Measurements from ENCODE around the gene PLXNA2. TPM values are rescaled to one million over a fixed set of nuclear protein-coding genes. Genes with fewer than 3 reads are reported as not detected.

PLXNA2 gene
- total RNA-seq, 2 experiments from 2014 or later = 0.13 to 0.23 TPM

GRCh38 chr1:208026880-208027438, 217.2 kb downstream of the PLXNA2 start:
- Mint-ChIP-seq H3K4me3 (no peak overlapping the region), H3K27me3 (no peaks in the 10 kb centered on the region), H3K27ac (no peak overlapping the region), H3K4me1 (ENCODE audit: low read depth) (no peaks in the 10 kb centered on the region), H3K36me3 (ENCODE audit: low read depth) (no peaks in the 10 kb centered on the region), H3K9me3 (no peaks in the 10 kb centered on the region)
- intact Hi-C loops (cut with micrococcal nuclease) = no loop called here
- DNase-seq (no peak), ATAC-seq (no peak)
- ChIA-PET CTCF (interaction anchor here (0.9 to 2.0 kb wide), 2 partner anchors 68 to 105 kb away, joined by 3 to 9 read pairs; no protein-coding TSS in a partner anchor), POLR2A (no interaction called here)
- TF ChIP-seq, protein P1, sequence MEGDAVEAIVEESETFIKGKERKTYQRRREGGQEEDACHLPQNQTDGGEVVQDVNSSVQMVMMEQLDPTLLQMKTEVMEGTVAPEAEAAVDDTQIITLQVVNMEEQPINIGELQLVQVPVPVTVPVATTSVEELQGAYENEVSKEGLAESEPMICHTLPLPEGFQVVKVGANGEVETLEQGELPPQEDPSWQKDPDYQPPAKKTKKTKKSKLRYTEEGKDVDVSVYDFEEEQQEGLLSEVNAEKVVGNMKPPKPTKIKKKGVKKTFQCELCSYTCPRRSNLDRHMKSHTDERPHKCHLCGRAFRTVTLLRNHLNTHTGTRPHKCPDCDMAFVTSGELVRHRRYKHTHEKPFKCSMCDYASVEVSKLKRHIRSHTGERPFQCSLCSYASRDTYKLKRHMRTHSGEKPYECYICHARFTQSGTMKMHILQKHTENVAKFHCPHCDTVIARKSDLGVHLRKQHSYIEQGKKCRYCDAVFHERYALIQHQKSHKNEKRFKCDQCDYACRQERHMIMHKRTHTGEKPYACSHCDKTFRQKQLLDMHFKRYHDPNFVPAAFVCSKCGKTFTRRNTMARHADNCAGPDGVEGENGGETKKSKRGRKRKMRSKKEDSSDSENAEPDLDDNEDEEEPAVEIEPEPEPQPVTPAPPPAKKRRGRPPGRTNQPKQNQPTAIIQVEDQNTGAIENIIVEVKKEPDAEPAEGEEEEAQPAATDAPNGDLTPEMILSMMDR (IDR thresholded peaks at IDR 0.05) = no peak

- ATAC-seq = no peak
- H3K9me3 Mint-ChIP-seq = no peaks in the 10 kb centered on the region
- intact Hi-C loops (cut with micrococcal nuclease) = no loop called here
- POLR2A ChIA-PET = interaction anchor here (1.1 to 1.3 kb wide), 2 partner anchors 216 to 220 kb away, joined by 3 read pairs; no protein-coding TSS in a partner anchor
- no peak for DNase-seq
- no peaks in the 10 kb centered on the region for H3K4me1 Mint-ChIP-seq (ENCODE audit: low read depth)
- TF ChIP-seq, protein P1 (IDR thresholded peaks at IDR 0.05) = no peak
- CTCF ChIA-PET = interaction anchor here (0.8 to 7.3 kb wide), 7 partner anchors 12 to 221 kb away, joined by 3 to 129 read pairs (median 9); partner anchors contain the start of gene PLXNA2
- no peak overlapping the region for H3K4me3 Mint-ChIP-seq
- no peaks in the 10 kb centered on the region for H3K36me3 Mint-ChIP-seq (ENCODE audit: low read depth)
- H3K27ac Mint-ChIP-seq = no peak overlapping the region
- no peaks in the 10 kb centered on the region for H3K27me3 Mint-ChIP-seq
Observed at GRCh38 chr1:208025031-208025430, 219.2 kb downstream of the PLXNA2 start.

GRCh38 chr1:208024406-208024805, 219.8 kb downstream of the PLXNA2 start:
- ChIA-PET POLR2A (interaction anchor here (1.1 to 1.3 kb wide), 2 partner anchors 216 to 221 kb away, joined by 3 read pairs; no protein-coding TSS in a partner anchor), CTCF (interaction anchor here (1.2 to 7.3 kb wide), 8 partner anchors 13 to 221 kb away, joined by 6 to 129 read pairs (median 23); partner anchors contain the start of gene PLXNA2)
- H3K4me3 Mint-ChIP-seq = no peak overlapping the region
- no peaks in the 10 kb centered on the region for H3K9me3 Mint-ChIP-seq
- no peak for ATAC-seq
- H3K36me3 Mint-ChIP-seq (ENCODE audit: low read depth) = no peaks in the 10 kb centered on the region
- H3K27ac Mint-ChIP-seq = no peak overlapping the region
- H3K4me1 Mint-ChIP-seq (ENCODE audit: low read depth) = no peaks in the 10 kb centered on the region
- no peak for DNase-seq
- no peaks in the 10 kb centered on the region for H3K27me3 Mint-ChIP-seq
- TF ChIP-seq, protein P1 (IDR thresholded peaks at IDR 0.05) = no peak
- intact Hi-C loops (cut with micrococcal nuclease) = loop anchor here (5.0 kb wide), 1 partner anchor 223 kb away; no protein-coding TSS in a partner anchor

GRCh38 chr1:208019257-208019656, 224.9 kb downstream of the PLXNA2 start:
- TF ChIP-seq, protein P1 (IDR thresholded peaks at IDR 0.05) = no peak
- ATAC-seq (no peak), DNase-seq (no peak)
- H3K4me3 Mint-ChIP-seq = no peak overlapping the region
- intact Hi-C loops (cut with micrococcal nuclease) = no loop called here
- H3K36me3 Mint-ChIP-seq (ENCODE audit: low read depth) = no peaks in the 10 kb centered on the region
- ChIA-PET POLR2A (no interaction called here), CTCF (interaction anchor here (0.6 to 7.3 kb wide), 4 partner anchors 18 to 226 kb away, joined by 4 to 129 read pairs (median 8); partner anchors contain the start of gene PLXNA2)
- no peaks in the 10 kb centered on the region for H3K27me3 Mint-ChIP-seq
- no peaks in the 10 kb centered on the region for H3K4me1 Mint-ChIP-seq (ENCODE audit: low read depth)
- H3K9me3 Mint-ChIP-seq = no peaks in the 10 kb centered on the region
- H3K27ac Mint-ChIP-seq = no peak overlapping the region

- intact Hi-C loops (cut with micrococcal nuclease) = no loop called here
- Mint-ChIP-seq H3K9me3 (no peaks in the 10 kb centered on the region), H3K27me3 (no peaks in the 10 kb centered on the region), H3K4me3 (no peak overlapping the region), H3K36me3 (ENCODE audit: low read depth) (no peaks in the 10 kb centered on the region), H3K4me1 (ENCODE audit: low read depth) (no peaks in the 10 kb centered on the region), H3K27ac (no peak overlapping the region)
- TF ChIP-seq, protein P1 (IDR thresholded peaks at IDR 0.05) = no peak
- DNase-seq (no peak), ATAC-seq (no peak)
- CTCF ChIA-PET = interaction anchor here (1.1 kb wide), 1 partner anchor 16 kb away, joined by 3 read pairs; no protein-coding TSS in a partner anchor
- POLR2A ChIA-PET = no interaction called here
Observed at GRCh38 chr1:208015255-208015654, 228.9 kb downstream of the PLXNA2 start.
